ENCODE results near the gene AGBL4. TPM values are rescaled to one million over a fixed set of nuclear protein-coding genes. Genes with fewer than 3 reads are reported as not detected.

Gene AGBL4
- total and polyA plus RNA-seq, 2 experiments from 2014 or later = not detected

GRCh38 chr1:48996311-48996710, 1027.4 kb downstream of the AGBL4 start:
- H3K9me3 ChIP-seq (ENCODE audit: low read depth) = no peaks in the 10 kb centered on the region
- no peaks in the 10 kb centered on the region for H3K27me3 ChIP-seq
- H3K4me3 ChIP-seq = no peak overlapping the region
- no peak overlapping the region for H3K27ac ChIP-seq
- no peak for TF ChIP-seq CTCF (IDR thresholded peaks at IDR 0.05; ENCODE audit: low read depth, low read length)
- DNase-seq (ENCODE audit: low read depth in 1 of 2, low spot score in 1 of 2) = no peak
- H3K4me1 ChIP-seq (ENCODE audit: low read depth) = no peaks in the 10 kb centered on the region
- H3K36me3 ChIP-seq = no peaks in the 10 kb centered on the region

GRCh38 chr1:48988633-48989197, 1035.0 kb downstream of the AGBL4 start:
- Histone ChIP-seq H3K4me1 (ENCODE audit: low read depth) (no peaks in the 10 kb centered on the region), H3K9me3 (ENCODE audit: low read depth) (no peaks in the 10 kb centered on the region), H3K27ac (no peak overlapping the region), H3K36me3 (no peaks in the 10 kb centered on the region), H3K4me3 (no peak overlapping the region), H3K27me3 (no peaks in the 10 kb centered on the region)
- no peak for TF ChIP-seq CTCF (IDR thresholded peaks at IDR 0.05; ENCODE audit: low read depth, low read length)
- DNase-seq (ENCODE audit: low read depth in 1 of 2, low spot score in 1 of 2) = no peak

- no peak for DNase-seq (ENCODE audit: low read depth in 1 of 2, low spot score in 1 of 2)
- no peak overlapping the region for H3K4me3 ChIP-seq
- no peaks in the 10 kb centered on the region for H3K27me3 ChIP-seq
- H3K27ac ChIP-seq = no peak overlapping the region
- H3K9me3 ChIP-seq (ENCODE audit: low read depth) = no peaks in the 10 kb centered on the region
- H3K36me3 ChIP-seq = no peaks in the 10 kb centered on the region
- H3K4me1 ChIP-seq (ENCODE audit: low read depth) = no peaks in the 10 kb centered on the region
- no peak for TF ChIP-seq CTCF (IDR thresholded peaks at IDR 0.05; ENCODE audit: low read depth, low read length)
Observed at GRCh38 chr1:48979940-48980339, 1043.8 kb downstream of the AGBL4 start.

- H3K27ac ChIP-seq = no peak overlapping the region
- no peak for TF ChIP-seq CTCF (IDR thresholded peaks at IDR 0.05; ENCODE audit: low read depth, low read length)
Observed at GRCh38 chr1:48978413-48978812, 1045.3 kb downstream of the AGBL4 start.

GRCh38 chr1:48977273-48977672, 1046.5 kb downstream of the AGBL4 start:
- TF ChIP-seq CTCF (IDR thresholded peaks at IDR 0.05; ENCODE audit: low read depth, low read length) = no peak
- Histone ChIP-seq H3K4me1 (ENCODE audit: low read depth) (no peaks in the 10 kb centered on the region), H3K27ac (no peak overlapping the region), H3K27me3 (no peaks in the 10 kb centered on the region), H3K9me3 (ENCODE audit: low read depth) (no peaks in the 10 kb centered on the region), H3K36me3 (no peaks in the 10 kb centered on the region), H3K4me3 (no peak overlapping the region)
- DNase-seq (ENCODE audit: low read depth in 1 of 2, low spot score in 1 of 2) = no peak

More at GRCh38 chr1:48978413-48978812, 1045.3 kb downstream of the AGBL4 start:
- no peaks in the 10 kb centered on the region for H3K9me3 ChIP-seq (ENCODE audit: low read depth)
- no peaks in the 10 kb centered on the region for H3K4me1 ChIP-seq (ENCODE audit: low read depth)
- H3K36me3 ChIP-seq = no peaks in the 10 kb centered on the region
- DNase-seq (ENCODE audit: low read depth in 1 of 2, low spot score in 1 of 2) = no peak
- H3K4me3 ChIP-seq = no peak overlapping the region
- H3K27me3 ChIP-seq = no peaks in the 10 kb centered on the region

Measured in cardiac muscle cell (in vitro differentiated cells and primary cell).